Hepatocyte (in vitro differentiated cells): ENCODE data around the gene BCAS3. TPM values are rescaled to one million over a fixed set of nuclear protein-coding genes. Genes with fewer than 3 reads are reported as not detected.

Source experiments
- DNase-seq: peaks from one replicate; pipeline ENCODE4 v3.0.0-alpha.2; 2016; ENCODE audit warnings: low spot score
- H2AFZ ChIP-seq: fragments of 200-600 bp; sonication (generic); 2 replicates; pipeline ENCODE4 v1.6.0; 2016; ENCODE audit warnings: antibody characterized with exemption, mild to moderate bottlenecking
- H3K27ac ChIP-seq: fragments of 200-600 bp; sonication (generic); 2 replicates; pipeline ENCODE4 v1.5.1; 2016; ENCODE audit warnings: mild to moderate bottlenecking
- H3K27me3 ChIP-seq: fragments of 200-600 bp; sonication (generic); 2 replicates; pipeline ENCODE4 v1.6.1; 2016
- H3K36me3 ChIP-seq: fragments of 200-600 bp; sonication (generic); replicated peaks from 2 replicates; pipeline ENCODE4 v1.5.1; 2016; ENCODE audit warnings: low read depth; ENCODE audit not compliant: insufficient read depth
- H3K4me1 ChIP-seq: fragments of 200-600 bp; sonication (generic); 2 replicates; pipeline ENCODE4 v1.5.1; 2016; ENCODE audit warnings: mild to moderate bottlenecking, moderate library complexity; ENCODE audit not compliant: insufficient read depth
- H3K4me2 ChIP-seq: fragments of 200-600 bp; sonication (generic); 2 replicates; pipeline ENCODE4 v1.6.0; 2016
- H3K4me3 ChIP-seq: fragments of 200-600 bp; sonication (generic); 2 replicates; pipeline ENCODE4 v1.5.1; 2016; ENCODE audit warnings: mild to moderate bottlenecking
- H3K79me2 ChIP-seq: fragments of 200-600 bp; sonication (generic); 2 replicates; pipeline ENCODE4 v1.6.0; 2017; ENCODE audit warnings: mild to moderate bottlenecking
- H3K9me2 ChIP-seq: fragments of 200-600 bp; sonication (generic); replicated peaks from 2 replicates; pipeline ENCODE4 v1.6.0; 2017; ENCODE audit warnings: mild to moderate bottlenecking; ENCODE audit not compliant: insufficient read depth
- H3K9me3 ChIP-seq: fragments of 200-600 bp; sonication (generic); 2 replicates; pipeline ENCODE4 v1.5.1; 2016; ENCODE audit warnings: low read depth, mild to moderate bottlenecking
- H4K20me1 ChIP-seq: fragments of 200-600 bp; sonication (generic); 2 replicates; pipeline ENCODE4 v1.6.0; 2016; ENCODE audit warnings: mild to moderate bottlenecking; ENCODE audit not compliant: insufficient read depth, poor library complexity, severe bottlenecking
- CTCF ChIP-seq: fragments of 200-600 bp; sonication (generic); IDR thresholded peaks from 2 replicates; pipeline ENCODE4 v1.5.1; 2016; ENCODE audit warnings: antibody characterized with exemption, mild to moderate bottlenecking; ENCODE audit not compliant: poor library complexity
- EZH2 ChIP-seq: fragments of 200-600 bp; sonication (generic); IDR thresholded peaks from 2 replicates; pipeline ENCODE4 v1.6.1; 2016; ENCODE audit warnings: antibody characterized with exemption, mild to moderate bottlenecking, borderline replicate concordance
- EZH2phosphoT487 ChIP-seq: fragments of 200-600 bp; sonication (generic); IDR thresholded peaks from one replicate; pipeline ENCODE4 v1.6.1; 2018; ENCODE audit warnings: antibody characterized with exemption, mild to moderate bottlenecking, low read depth, moderate library complexity; ENCODE audit not compliant: unreplicated experiment, severe bottlenecking
- WGBS: methylation state at CpG from one replicate; pipeline ENCODE4 v1.1.6; 2016; ENCODE audit warnings: low lambda C conversion rate; ENCODE audit errors: missing lambda C conversion rate; 5-methylcytosine and 5-hydroxymethylcytosine counted together
- polyA plus RNA-seq: library from polyadenylated mRNA; unstranded; fragments of >200 nt; fragmentation: Nextera tagmentation; extraction: Ambion mirVana; gene quantifications from 2 replicates; pipeline ENCODE4 v1.2.1, GENCODE V29; 2016
- total RNA-seq: library from RNA; depleted of rRNA; stranded (reverse); fragments of >200 nt; gene quantifications from 2 replicates; pipeline ENCODE4 v1.2.3, GENCODE V29; 2014

BCAS3 gene
- total and polyA plus RNA-seq, 2 experiments from 2014 or later: 16.5 to 58.8 TPM

GRCh38 chr17:61363601-61364462 lies 686.2 kb downstream of the BCAS3 start:
- Histone ChIP-seq H3K36me3 (no peaks in the 10 kb centered on the region), H3K4me2 (no peak overlapping the region), H3K4me1 (peaks cover 19% of the 10 kb centered on the region), H3K27ac (no peak overlapping the region), H3K27me3 (no peaks in the 10 kb centered on the region), H3K4me3 (no peak overlapping the region), H2AFZ (no peak overlapping the region), H3K79me2 (no peaks in the 10 kb centered on the region), H4K20me1 (no peaks in the 10 kb centered on the region), H3K9me3 (no peaks in the 10 kb centered on the region), H3K9me2 (no peaks in the 10 kb centered on the region)
- 90% methylated on average over 13 of the region's 13 CpGs for WGBS
- DNase-seq: no peak
- TF ChIP-seq EZH2 (no peak), CTCF (no peak), EZH2phosphoT487 (no peak)

DNA sequence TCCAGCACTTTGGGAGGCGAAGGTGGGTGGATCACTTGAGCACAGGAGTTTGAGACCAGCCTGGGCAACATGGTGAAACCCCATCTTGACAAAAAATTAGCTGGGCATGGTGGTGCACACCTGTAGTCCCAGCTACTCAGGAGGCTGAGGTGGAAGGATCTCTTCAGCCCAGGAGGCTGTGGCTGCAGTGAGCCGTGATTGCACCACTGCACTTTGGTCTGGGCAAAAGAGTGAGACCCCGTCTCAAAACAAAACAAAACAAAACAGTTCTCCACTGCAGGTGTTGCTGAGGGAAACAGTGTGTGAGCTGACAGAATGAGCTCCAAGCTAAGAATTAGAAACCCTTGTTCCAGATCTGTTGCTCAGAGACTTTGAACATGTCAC lies 686.8 kb downstream of the BCAS3 start:
- DNase-seq: no peak
- no peak overlapping the region for H3K4me3 ChIP-seq
- no peaks in the 10 kb centered on the region for H3K36me3 ChIP-seq
- no peak overlapping the region for H2AFZ ChIP-seq
- peaks cover 19% of the 10 kb centered on the region for H3K4me1 ChIP-seq
- H3K27me3 ChIP-seq: no peaks in the 10 kb centered on the region
- WGBS: 97% methylated on average over 3 of the region's 3 CpGs
- no peaks in the 10 kb centered on the region for H3K9me2 ChIP-seq
- no peak overlapping the region for H3K4me2 ChIP-seq
- H3K27ac ChIP-seq: no peak overlapping the region
- H4K20me1 ChIP-seq: no peaks in the 10 kb centered on the region
- TF ChIP-seq CTCF (no peak), EZH2phosphoT487 (no peak), EZH2 (no peak)
- H3K9me3 ChIP-seq: no peaks in the 10 kb centered on the region
- H3K79me2 ChIP-seq: no peaks in the 10 kb centered on the region

- Histone ChIP-seq H3K4me1 (peaks cover 14% of the 10 kb centered on the region), H2AFZ (no peak overlapping the region), H3K27me3 (no peaks in the 10 kb centered on the region), H3K9me2 (no peaks in the 10 kb centered on the region), H4K20me1 (no peaks in the 10 kb centered on the region), H3K4me3 (no peak overlapping the region), H3K36me3 (no peaks in the 10 kb centered on the region), H3K4me2 (peak overlapping the region; percentile 47), H3K79me2 (no peaks in the 10 kb centered on the region), H3K9me3 (no peaks in the 10 kb centered on the region), H3K27ac (no peak overlapping the region)
- no peak for DNase-seq
- TF ChIP-seq EZH2phosphoT487 (no peak), EZH2 (no peak), CTCF (no peak)
- WGBS: 79% methylated on average over 8 of the region's 8 CpGs
Measured at GRCh38 chr17:61366076-61366714, 688.5 kb downstream of the BCAS3 start.
